Globus pallidus (tissue), 1 donor: Measurements from ENCODE around the gene LHX1.

Experiments
- DNase-seq: peaks from one replicate; pipeline ENCODE4 v3.0.0-alpha.2; 2015; ENCODE audit warnings: low spot score

LHX1 gene

GRCh38 chr17:36937001-36937958 is at the start of gene LHX1:
Gene LHX1, plus strand, starts transcription at chr17:36937475. Its CDS starts 723 bp downstream, at chr17:36938198.
- DNase-seq: no peak

GRCh38 chr17:36888236-36888951 is 48.9 kb upstream of the LHX1 start:
- no peak for DNase-seq

- no peak for DNase-seq
Measured at GRCh38 chr17:36889770-36890349, 47.4 kb upstream of the LHX1 start.

GRCh38 chr17:36890398-36891168 is 46.7 kb upstream of the LHX1 start:
- DNase-seq: no peak

GRCh38 chr17:36892112-36892838 is 45.0 kb upstream of the LHX1 start:
- DNase-seq: no peak

- no peak for DNase-seq
Measured at GRCh38 chr17:36894177-36894576, 43.1 kb upstream of the LHX1 start.

GRCh38 chr17:36894925-36895324 is 42.4 kb upstream of the LHX1 start:
- no peak for DNase-seq

- no peak for DNase-seq
Measured at GRCh38 chr17:36899250-36900159, 37.8 kb upstream of the LHX1 start.

- DNase-seq: no peak
Measured at GRCh38 chr17:36900160-36900512, 37.1 kb upstream of the LHX1 start.

GRCh38 chr17:36901506-36901905 is 35.8 kb upstream of the LHX1 start:
- DNase-seq: no peak

GRCh38 chr17:36907407-36907806 is 29.9 kb upstream of the LHX1 start:
- DNase-seq: no peak

GRCh38 chr17:36910513-36910912 is 26.8 kb upstream of the LHX1 start:
- DNase-seq: no peak

GRCh38 chr17:36911001-36911400 is 26.3 kb upstream of the LHX1 start:
- DNase-seq: no peak

- no peak for DNase-seq
Measured at GRCh38 chr17:36913132-36913531, 24.1 kb upstream of the LHX1 start.

GRCh38 chr17:36918211-36918691 is 19.0 kb upstream of the LHX1 start:
- DNase-seq: no peak

GRCh38 chr17:36919407-36919968 is 17.8 kb upstream of the LHX1 start:
- DNase-seq: no peak

GRCh38 chr17:36920032-36921005 is 17.0 kb upstream of the LHX1 start:
- DNase-seq: no peak

- DNase-seq: no peak
Measured at GRCh38 chr17:36921095-36921851, 16.0 kb upstream of the LHX1 start.
